HEK293 (cell line): ENCODE results near the gene KLHDC4.

Source experiments
- CTCF ChIA-PET: fragments of 350-600 bp; formaldehyde crosslinking; extraction: SDS; loops from one replicate; lab custom pipeline; 2021; ENCODE audit warnings: antibody characterized with exemption; lab: Yijun Ruan, JAX
- POLR2A ChIA-PET: fragments of 300-600 bp; formaldehyde crosslinking; extraction: SDS; loops from one replicate; lab custom pipeline; 2020; ENCODE audit warnings: antibody characterized with exemption, inconsistent platforms; lab: Yijun Ruan, JAX
- H3K27ac ChIP-seq: fragments of 200-500 bp; sonication (Bioruptor generic); 2 replicates; pipeline ENCODE4 v1.5.1; 2014; ENCODE audit warnings: low read depth, low read length, control low read depth, inconsistent platforms; ENCODE audit errors: extremely low read depth
- H3K36me3 ChIP-seq, 2 experiments: fragments of 200-500 bp in 1 of 2; sonication (Bioruptor generic) in 1 of 2; 1 replicate in 1 of 2; 2 replicates in 1 of 2; pipeline ENCODE4 v1.5.1; 2014 to 2017; ENCODE audit warnings: inconsistent platforms in 2 of 2, low read length in 2 of 2; ENCODE audit not compliant: control insufficient read depth in 2 of 2, insufficient read depth in 1 of 2
- H3K4me1 ChIP-seq: fragments of 200-500 bp; sonication (Bioruptor generic); 2 replicates; pipeline ENCODE4 v1.5.1; 2014; ENCODE audit warnings: mild to moderate bottlenecking, low read length, inconsistent platforms; ENCODE audit not compliant: control insufficient read depth, insufficient read depth
- H3K4me3 ChIP-seq: 2 replicates; pipeline ENCODE4 v1.5.1; 2011; ENCODE audit warnings: low read depth, mild to moderate bottlenecking, control low read depth, low read length, moderate library complexity
- H3K9me3 ChIP-seq: fragments of 200-500 bp; sonication (Bioruptor generic); 2 replicates; pipeline ENCODE4 v1.5.1; 2014; ENCODE audit warnings: low read depth, low read length, inconsistent platforms; ENCODE audit not compliant: control insufficient read depth, insufficient read depth
- GLIS2 ChIP-seq: fragments of 450-650 bp; formaldehyde crosslinking; IDR thresholded peaks from 2 replicates; pipeline ENCODE4 v1.5.1; 2016; ENCODE audit warnings: missing biosample characterization, missing genetic modification characterization
- IKZF3 ChIP-seq: fragments of 450-650 bp; IDR thresholded peaks from 2 replicates; pipeline ENCODE4 v1.5.0; 2018; ENCODE audit warnings: missing biosample characterization, mild to moderate bottlenecking, missing genetic modification characterization, moderate library complexity
- TRIM28 ChIP-seq: IDR thresholded peaks from 2 replicates; pipeline ENCODE4 v1.6.1; 2011; ENCODE audit warnings: low read length, control low read depth, borderline replicate concordance
- ZBTB17 ChIP-seq: fragments of 450-650 bp; formaldehyde crosslinking; IDR thresholded peaks from 2 replicates; pipeline ENCODE4 v1.5.1; 2016; ENCODE audit warnings: missing biosample characterization, missing genetic modification characterization
- ZBTB48 ChIP-seq: fragments of 450-650 bp; formaldehyde crosslinking; IDR thresholded peaks from 2 replicates; pipeline ENCODE4 v1.5.1; 2016; ENCODE audit warnings: missing biosample characterization, missing genetic modification characterization
- ZBTB8A ChIP-seq: fragments of 450-650 bp; formaldehyde crosslinking; IDR thresholded peaks from 2 replicates; pipeline ENCODE4 v1.5.1; 2016; ENCODE audit warnings: missing biosample characterization, missing genetic modification characterization
- ZNF175 ChIP-seq: fragments of 450-650 bp; formaldehyde crosslinking; IDR thresholded peaks from 2 replicates; pipeline ENCODE4 v1.5.1; 2016; ENCODE audit warnings: missing biosample characterization, missing genetic modification characterization
- ZNF202 ChIP-seq: fragments of 450-650 bp; formaldehyde crosslinking; IDR thresholded peaks from 2 replicates; pipeline ENCODE4 v1.5.1; 2016; ENCODE audit warnings: missing biosample characterization, missing genetic modification characterization, borderline replicate concordance
- ZNF223 ChIP-seq: fragments of 450-650 bp; formaldehyde crosslinking; IDR thresholded peaks from 2 replicates; pipeline ENCODE4 v1.5.1; 2016; ENCODE audit warnings: missing biosample characterization, missing genetic modification characterization
- ZNF335 ChIP-seq: fragments of 450-650 bp; formaldehyde crosslinking; conservative IDR thresholded peaks from 2 replicates; pipeline ENCODE4 v1.5.1; 2016; ENCODE audit warnings: missing biosample characterization, missing genetic modification characterization
- ZNF341 ChIP-seq: fragments of 450-650 bp; formaldehyde crosslinking; IDR thresholded peaks from 2 replicates; pipeline ENCODE4; 2016; ENCODE audit warnings: low read depth, missing biosample characterization, missing genetic modification characterization
- ZNF658 ChIP-seq: fragments of 450-650 bp; formaldehyde crosslinking; IDR thresholded peaks from 2 replicates; pipeline ENCODE4; 2016; ENCODE audit warnings: missing biosample characterization, missing genetic modification characterization
- ZNF843 ChIP-seq: fragments of 450-650 bp; formaldehyde crosslinking; IDR thresholded peaks from 2 replicates; pipeline ENCODE4 v1.5.1; 2016; ENCODE audit warnings: missing biosample characterization, missing genetic modification characterization
- TF ChIP-seq, protein P1 (sequence below): fragments of 450-650 bp; formaldehyde crosslinking; IDR thresholded peaks from 2 replicates; pipeline ENCODE4 v1.5.1; 2016; ENCODE audit warnings: missing biosample characterization, missing genetic modification characterization
- TF ChIP-seq, protein P2 (sequence below): fragments of 450-650 bp; formaldehyde crosslinking; IDR thresholded peaks from 2 replicates; pipeline ENCODE4 v1.5.1; 2016; ENCODE audit warnings: missing biosample characterization, missing genetic modification characterization
- TF ChIP-seq, protein P3 (sequence below): fragments of 450-650 bp; formaldehyde crosslinking; IDR thresholded peaks from 2 replicates; pipeline ENCODE4 v1.5.1; 2016; ENCODE audit warnings: missing biosample characterization, missing genetic modification characterization, low read depth
- TF ChIP-seq, protein P4 (sequence below): fragments of 450-650 bp; formaldehyde crosslinking; IDR thresholded peaks from 2 replicates; pipeline ENCODE4 v1.5.1; 2017; ENCODE audit warnings: missing biosample characterization, missing genetic modification characterization
- TF ChIP-seq, protein P5 (sequence below): fragments of 450-650 bp; formaldehyde crosslinking; IDR thresholded peaks from 2 replicates; pipeline ENCODE4 v1.5.1; 2017; ENCODE audit warnings: missing biosample characterization, missing genetic modification characterization

The KLHDC4 gene

DNA sequence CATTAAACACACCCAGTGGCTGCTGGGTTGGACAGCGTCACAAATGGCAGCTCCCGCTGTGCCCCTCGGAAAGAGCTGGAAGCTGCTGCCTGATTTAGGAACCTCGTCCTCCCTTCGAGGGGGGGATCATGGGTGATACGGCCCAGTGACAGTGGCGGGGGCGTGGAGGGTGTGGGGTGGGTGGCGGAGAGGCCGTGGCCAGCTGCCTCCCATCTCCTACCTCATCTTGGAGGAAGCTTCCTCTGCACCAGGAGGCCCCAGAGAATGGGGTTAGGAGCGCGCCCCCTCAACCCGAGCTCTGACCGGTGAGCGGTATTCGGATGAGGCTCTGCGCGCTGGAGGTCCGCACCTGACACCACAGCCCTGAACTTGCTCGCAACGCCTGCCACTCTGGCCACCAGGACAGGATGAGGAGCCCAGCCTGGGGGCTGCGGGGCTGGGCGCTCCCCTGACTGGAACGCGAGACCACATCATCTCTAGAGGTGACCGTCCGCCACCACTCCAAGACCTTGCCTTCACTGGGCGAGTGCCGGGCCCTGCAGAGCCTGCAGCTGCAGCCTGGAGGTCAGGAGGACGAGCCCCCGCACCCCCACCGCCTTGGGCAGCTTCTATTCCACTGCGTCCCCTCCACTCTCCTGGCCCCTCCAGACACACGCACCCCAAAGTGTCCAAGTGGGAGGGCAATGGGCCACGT, 80.9 kb downstream of the KLHDC4 start:
- Histone ChIP-seq H3K36me3 (no peaks in the 10 kb centered on the region), H3K4me3 (no peak overlapping the region), H3K9me3 (no peaks in the 10 kb centered on the region), H3K27ac (no peak overlapping the region), H3K4me1 (no peaks in the 10 kb centered on the region)
- TF ChIP-seq ZBTB8A (tag by site-specific recombination): no peak
- no peak for TF ChIP-seq ZNF658 (tag by site-specific recombination)
- TF ChIP-seq ZBTB17 (tag by site-specific recombination): no peak
- TF ChIP-seq ZNF341 (tag by site-specific recombination): no peak
- TF ChIP-seq ZNF335 (tag by site-specific recombination): no peak
- POLR2A ChIA-PET: no interaction called here
- CTCF ChIA-PET: interaction anchor here (0.5 kb wide), 1 partner anchor 337 kb away, joined by 4 read pairs; no protein-coding TSS in a partner anchor

DNA sequence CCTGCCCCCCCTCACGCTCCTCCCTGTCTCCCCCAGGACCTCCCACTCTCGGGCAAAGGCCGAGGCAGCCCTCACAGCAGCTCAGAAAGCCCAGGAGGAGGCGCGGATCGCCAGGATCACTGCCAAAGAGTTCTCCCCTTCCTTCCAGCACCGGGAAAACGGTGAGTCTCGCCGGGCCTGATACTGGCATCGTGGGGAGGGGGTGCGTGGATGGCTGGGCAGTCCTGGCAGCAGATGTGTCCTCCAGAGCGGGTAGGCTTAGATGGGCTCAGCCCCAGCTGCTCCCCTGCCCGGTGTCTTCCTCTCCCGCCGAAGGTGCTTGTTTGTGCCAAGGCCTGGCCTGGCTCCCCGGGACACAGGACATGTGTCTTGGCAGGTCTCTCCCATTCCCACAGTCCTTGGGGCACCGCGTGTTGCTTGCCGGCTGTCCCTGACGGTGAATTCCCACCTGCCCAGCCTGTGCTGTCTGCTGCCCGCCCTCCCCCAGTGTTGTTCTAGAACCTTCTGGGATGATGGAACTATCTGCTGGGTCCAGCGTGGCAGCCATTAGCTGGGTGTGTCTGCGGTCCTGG, 81.6 kb downstream of the KLHDC4 start:
- H3K27ac ChIP-seq: no peak overlapping the region
- H3K4me1 ChIP-seq: no peaks in the 10 kb centered on the region
- H3K4me3 ChIP-seq: no peak overlapping the region
- ChIA-PET POLR2A (interaction anchor here (0.7 kb wide), 1 partner anchor 1848 kb away, joined by 3 read pairs; no protein-coding TSS in a partner anchor), CTCF (interaction anchor here (0.5 kb wide), 1 partner anchor 337 kb away, joined by 4 read pairs; no protein-coding TSS in a partner anchor)
- no peaks in the 10 kb centered on the region for H3K36me3 ChIP-seq
- no peaks in the 10 kb centered on the region for H3K9me3 ChIP-seq
- TF ChIP-seq ZNF843 (tag by site-specific recombination) (no peak), ZNF202 (tag by site-specific recombination) (no peak)
- TF ChIP-seq, protein P1, sequence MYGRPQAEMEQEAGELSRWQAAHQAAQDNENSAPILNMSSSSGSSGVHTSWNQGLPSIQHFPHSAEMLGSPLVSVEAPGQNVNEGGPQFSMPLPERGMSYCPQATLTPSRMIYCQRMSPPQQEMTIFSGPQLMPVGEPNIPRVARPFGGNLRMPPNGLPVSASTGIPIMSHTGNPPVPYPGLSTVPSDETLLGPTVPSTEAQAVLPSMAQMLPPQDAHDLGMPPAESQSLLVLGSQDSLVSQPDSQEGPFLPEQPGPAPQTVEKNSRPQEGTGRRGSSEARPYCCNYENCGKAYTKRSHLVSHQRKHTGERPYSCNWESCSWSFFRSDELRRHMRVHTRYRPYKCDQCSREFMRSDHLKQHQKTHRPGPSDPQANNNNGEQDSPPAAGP: no peak
- TF ChIP-seq, protein P2, sequence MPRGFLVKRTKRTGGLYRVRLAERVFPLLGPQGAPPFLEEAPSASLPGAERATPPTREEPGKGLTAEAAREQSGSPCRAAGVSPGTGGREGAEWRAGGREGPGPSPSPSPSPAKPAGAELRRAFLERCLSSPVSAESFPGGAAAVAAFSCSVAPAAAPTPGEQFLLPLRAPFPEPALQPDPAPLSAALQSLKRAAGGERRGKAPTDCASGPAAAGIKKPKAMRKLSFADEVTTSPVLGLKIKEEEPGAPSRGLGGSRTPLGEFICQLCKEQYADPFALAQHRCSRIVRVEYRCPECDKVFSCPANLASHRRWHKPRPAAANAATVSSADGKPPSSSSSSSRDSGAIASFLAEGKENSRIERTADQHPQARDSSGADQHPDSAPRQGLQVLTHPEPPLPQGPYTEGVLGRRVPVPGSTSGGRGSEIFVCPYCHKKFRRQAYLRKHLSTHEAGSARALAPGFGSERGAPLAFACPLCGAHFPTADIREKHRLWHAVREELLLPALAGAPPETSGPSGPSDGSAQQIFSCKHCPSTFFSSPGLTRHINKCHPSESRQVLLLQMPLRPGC (tag by site-specific recombination): no peak
- TF ChIP-seq, protein P3, sequence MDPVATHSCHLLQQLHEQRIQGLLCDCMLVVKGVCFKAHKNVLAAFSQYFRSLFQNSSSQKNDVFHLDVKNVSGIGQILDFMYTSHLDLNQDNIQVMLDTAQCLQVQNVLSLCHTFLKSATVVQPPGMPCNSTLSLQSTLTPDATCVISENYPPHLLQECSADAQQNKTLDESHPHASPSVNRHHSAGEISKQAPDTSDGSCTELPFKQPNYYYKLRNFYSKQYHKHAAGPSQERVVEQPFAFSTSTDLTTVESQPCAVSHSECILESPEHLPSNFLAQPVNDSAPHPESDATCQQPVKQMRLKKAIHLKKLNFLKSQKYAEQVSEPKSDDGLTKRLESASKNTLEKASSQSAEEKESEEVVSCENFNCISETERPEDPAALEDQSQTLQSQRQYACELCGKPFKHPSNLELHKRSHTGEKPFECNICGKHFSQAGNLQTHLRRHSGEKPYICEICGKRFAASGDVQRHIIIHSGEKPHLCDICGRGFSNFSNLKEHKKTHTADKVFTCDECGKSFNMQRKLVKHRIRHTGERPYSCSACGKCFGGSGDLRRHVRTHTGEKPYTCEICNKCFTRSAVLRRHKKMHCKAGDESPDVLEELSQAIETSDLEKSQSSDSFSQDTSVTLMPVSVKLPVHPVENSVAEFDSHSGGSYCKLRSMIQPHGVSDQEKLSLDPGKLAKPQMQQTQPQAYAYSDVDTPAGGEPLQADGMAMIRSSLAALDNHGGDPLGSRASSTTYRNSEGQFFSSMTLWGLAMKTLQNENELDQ (tag by site-specific recombination): no peak

DNA sequence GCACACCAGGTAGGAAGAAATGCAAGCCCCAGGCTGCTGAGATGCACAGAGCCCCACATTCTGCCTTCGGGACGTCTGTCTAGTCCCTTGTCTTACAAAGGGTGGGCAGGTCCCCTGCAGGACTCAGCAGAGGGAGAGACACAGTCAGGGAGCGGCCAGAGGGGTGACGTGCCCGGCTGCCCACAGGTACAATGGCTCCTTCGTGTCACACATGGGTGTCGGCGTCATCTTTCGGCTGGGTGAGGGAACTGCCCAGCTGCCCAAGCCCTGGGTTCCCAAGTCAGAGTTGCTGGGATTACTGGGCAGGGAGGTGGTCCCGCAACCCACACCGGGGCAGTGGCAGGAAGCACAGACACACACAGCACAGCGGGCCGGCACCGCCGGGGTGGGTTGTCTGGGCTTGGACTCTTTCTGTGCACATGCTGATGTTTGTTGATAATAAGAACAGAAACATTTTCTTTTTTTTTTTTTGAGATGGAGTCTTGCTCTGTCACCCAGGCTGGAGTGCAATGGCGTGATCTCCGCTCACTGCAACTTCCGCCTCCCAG, 82.9 kb downstream of the KLHDC4 start:
- H3K4me1 ChIP-seq: no peaks in the 10 kb centered on the region
- no peak for TF ChIP-seq IKZF3 (tag by site-specific recombination)
- TF ChIP-seq ZNF223: no peak
- TF ChIP-seq ZNF175 (tag by site-specific recombination): no peak
- TF ChIP-seq TRIM28: no peak
- TF ChIP-seq ZBTB48: no peak
- TF ChIP-seq, protein P4, sequence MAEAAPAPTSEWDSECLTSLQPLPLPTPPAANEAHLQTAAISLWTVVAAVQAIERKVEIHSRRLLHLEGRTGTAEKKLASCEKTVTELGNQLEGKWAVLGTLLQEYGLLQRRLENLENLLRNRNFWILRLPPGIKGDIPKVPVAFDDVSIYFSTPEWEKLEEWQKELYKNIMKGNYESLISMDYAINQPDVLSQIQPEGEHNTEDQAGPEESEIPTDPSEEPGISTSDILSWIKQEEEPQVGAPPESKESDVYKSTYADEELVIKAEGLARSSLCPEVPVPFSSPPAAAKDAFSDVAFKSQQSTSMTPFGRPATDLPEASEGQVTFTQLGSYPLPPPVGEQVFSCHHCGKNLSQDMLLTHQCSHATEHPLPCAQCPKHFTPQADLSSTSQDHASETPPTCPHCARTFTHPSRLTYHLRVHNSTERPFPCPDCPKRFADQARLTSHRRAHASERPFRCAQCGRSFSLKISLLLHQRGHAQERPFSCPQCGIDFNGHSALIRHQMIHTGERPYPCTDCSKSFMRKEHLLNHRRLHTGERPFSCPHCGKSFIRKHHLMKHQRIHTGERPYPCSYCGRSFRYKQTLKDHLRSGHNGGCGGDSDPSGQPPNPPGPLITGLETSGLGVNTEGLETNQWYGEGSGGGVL (tag by site-specific recombination): no peak
- TF ChIP-seq, protein P5, sequence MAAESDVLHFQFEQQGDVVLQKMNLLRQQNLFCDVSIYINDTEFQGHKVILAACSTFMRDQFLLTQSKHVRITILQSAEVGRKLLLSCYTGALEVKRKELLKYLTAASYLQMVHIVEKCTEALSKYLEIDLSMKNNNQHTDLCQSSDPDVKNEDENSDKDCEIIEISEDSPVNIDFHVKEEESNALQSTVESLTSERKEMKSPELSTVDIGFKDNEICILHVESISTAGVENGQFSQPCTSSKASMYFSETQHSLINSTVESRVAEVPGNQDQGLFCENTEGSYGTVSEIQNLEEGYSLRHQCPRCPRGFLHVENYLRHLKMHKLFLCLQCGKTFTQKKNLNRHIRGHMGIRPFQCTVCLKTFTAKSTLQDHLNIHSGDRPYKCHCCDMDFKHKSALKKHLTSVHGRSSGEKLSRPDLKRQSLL: no peak
- TF ChIP-seq GLIS2 (tag by site-specific recombination): no peak
- ChIA-PET CTCF (no interaction called here), POLR2A (no interaction called here)
- H3K4me3 ChIP-seq: no peak overlapping the region
- H3K9me3 ChIP-seq: no peaks in the 10 kb centered on the region
- H3K27ac ChIP-seq: no peak overlapping the region
- H3K36me3 ChIP-seq: no peaks in the 10 kb centered on the region
